ENCODE measurements around the gene BTRC.

The BTRC gene

DNA sequence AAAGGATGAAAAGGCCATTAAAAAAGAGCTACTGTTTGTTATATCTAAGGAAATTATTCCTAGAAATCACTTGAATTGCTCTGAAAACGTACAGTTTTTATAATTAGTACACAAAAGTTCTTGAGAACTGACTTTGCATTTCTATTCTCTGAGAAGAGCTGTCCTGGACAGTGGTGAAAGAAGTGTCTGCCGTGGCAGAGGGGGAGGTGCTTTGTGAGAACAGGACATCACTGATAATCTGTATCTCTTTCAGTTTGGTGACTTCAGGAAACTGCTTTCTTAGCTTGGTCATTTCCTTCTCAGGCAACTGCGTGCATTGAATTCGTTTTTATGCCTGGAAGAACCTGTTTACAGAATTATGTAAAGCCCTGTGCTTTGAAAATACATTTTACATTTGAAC lies 182.0 kb downstream of the BTRC start:
- no peak for DNase-seq (ENCODE audit: low read depth in 2 of 2)

DNA sequence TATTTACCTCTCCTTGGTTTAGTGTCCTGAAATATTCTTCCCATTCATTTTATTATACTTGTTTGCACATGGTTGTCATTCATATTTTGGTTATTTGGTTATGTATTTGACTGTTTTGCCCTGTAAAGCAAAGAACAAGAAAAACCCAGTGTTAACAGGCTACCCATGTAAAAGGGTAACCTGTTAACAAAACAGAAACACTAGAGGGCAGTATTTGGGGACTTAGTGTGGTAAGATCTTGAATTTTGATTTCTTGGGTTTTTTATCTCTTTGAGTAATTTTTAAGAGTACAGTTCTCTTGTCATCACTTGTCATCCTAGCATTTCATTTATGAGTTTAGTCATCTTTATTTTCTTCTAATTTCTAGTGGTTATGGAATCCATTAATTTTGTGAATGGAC lies 182.8 kb downstream of the BTRC start:
- DNase-seq (ENCODE audit: low read depth in 2 of 2): no peak

DNA sequence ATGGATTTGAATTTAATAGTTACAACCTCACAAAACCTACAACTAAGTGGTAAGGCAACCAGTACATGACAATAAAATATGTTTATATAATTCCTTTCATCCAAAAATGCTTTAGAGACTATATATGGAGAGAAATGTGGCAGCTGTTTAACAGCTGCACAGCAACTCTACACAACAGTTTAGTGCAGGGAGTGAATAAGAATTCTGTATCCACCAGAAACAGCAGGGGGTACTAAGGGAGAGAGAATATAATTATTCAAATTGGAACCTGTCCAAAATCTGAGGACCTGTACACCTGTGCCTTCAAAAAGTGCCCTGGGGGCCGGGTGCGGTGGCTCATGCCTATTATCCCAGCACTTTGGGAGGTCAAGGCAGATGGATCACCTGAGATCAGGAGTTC lies 184.5 kb downstream of the BTRC start:
- DNase-seq (ENCODE audit: low read depth in 2 of 2): no peak

DNA sequence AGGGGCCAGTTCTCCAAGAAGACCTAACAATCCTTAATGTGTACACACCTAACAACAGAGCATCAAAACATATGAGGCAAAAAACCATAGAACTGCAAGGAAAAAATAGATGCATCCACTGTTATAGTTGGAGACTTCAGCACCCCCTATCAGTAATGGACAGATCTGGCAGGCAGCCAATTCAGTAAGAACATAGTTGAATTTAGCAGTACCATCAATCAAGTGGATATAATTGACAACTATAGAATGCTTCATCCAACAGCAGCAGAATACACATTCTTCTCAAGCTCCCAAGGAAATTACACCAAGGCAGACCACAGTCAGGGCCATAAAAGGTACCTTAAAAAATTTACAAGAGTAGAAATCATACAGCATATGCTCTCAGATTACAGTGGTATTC lies 191.9 kb downstream of the BTRC start:
- no peak for DNase-seq (ENCODE audit: low read depth in 2 of 2)

DNA sequence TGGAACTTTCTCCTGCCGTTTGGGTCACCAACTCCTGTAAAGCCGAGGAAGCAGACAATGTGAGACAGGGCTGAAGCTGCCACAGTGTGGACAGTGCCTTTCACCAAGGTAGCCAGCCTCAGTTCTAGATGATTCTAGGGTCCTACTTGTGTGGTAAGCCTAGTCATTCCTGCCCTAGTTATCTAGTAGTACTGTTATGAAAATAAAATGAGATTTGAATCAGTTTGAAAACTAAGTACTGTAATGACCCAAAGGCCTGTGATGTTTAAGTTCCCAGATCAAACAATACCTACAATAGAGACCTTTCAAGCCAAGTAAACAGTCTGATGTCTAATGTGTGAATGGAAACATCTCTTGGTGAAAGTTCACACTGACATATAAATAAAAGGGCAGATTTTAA lies 197.0 kb downstream of the BTRC start:
- no peak for DNase-seq (ENCODE audit: low read depth in 2 of 2)

DNA sequence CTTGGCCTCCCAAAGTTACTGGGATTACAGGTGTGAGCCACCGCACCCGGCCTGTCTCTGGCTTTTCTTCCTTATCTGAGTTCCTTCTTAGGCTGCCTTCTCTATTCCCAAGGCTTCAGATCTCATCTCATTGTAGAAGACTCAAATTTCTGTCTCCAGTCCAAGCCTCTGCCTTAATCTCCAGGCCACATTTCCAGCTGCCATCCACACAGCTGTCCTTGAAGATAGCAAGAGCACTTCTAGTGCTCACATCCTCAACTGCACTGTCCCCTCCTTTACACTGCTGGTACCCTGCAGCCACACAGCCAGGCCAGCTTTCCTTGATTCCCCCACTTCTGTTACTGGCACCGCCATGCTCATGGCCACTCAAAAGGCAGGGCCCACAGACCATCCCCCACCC lies 198.5 kb downstream of the BTRC start:
- no peak for DNase-seq (ENCODE audit: low read depth in 2 of 2)

DNA sequence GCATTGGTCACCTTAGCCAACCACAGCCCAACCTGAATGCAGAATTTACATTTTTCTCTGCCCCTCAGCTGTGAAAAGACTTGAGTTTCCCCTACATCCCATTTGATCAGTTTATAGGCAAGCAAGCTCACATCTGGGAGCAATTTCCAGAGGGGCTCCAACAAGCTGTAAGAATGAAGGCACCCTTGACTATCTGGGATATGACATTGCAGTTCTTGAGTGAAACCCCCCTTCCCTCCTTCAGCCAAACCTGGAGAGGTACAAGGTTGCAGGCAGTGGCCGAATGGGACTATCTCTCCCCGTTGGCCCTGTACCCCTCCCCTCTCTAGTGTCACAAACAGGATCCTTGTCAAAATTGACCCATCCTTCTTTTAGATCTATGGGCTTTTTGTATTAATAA lies 203.6 kb downstream of the BTRC start:
- DNase-seq (ENCODE audit: low read depth in 2 of 2): no peak

DNA sequence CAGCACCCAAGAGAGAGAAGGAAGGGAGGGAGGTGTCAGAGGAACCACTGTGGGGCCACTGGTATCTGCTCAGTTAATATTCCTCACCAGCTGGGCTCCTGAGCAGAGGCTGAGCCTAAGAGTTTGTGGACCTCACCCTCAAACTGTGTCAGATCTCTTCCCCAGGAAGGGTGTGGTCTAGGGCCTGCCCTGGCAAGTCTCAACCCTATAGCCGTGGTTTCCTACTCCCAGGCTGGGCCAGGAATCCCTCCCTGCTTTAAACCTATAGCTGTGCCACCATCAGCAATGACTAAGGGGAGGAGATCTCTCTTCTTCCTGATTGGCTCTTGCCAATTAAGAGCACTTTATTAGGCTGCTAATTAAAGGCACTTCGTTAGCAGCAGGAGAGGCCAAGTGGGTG lies 204.2 kb downstream of the BTRC start:
- DNase-seq (ENCODE audit: low read depth in 2 of 2): no peak

DNA sequence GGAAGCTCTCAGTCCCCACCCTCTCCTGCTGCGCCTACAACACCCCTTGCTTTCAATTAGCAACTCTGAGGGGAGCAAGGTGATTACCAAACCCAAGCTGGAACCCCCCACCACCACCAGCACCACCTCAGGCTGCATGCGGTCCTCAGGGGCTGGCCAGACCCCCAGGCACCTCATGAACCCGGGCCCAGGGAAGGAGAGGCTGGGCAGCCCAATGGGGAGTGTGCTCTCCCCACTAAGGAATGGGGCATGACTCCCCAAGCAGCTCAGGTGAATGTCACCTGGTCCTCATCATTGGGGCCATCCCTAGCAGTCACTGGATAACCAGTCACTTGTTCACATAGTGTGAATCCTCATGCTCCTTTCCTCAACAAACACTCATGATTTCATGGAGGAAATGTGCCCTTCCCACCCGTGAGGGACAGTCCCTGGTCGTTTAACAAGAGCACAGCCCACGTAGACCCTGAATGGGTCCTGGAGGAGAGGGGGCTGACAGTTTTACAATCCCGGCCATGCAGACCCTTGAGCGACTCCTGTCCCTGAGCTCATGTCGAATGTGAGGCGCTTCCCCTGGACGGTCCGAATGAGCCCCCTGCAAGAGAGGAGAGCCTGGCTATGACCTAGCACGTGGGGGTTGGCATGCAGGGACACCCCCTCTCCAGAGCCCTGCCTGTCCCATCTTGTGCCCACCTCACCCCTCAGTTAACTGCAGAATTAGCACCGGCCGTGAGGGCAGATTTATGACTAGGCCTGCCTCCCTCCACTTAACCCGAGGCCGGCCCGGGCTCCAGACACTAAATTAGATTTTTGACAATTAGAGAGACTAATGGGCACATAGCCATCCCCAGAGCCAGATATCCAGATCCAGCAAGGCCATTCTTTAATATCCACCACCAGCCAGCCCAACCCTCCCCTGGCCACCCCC lies 205.0 kb downstream of the BTRC start:
- no peak for DNase-seq (ENCODE audit: low read depth in 2 of 2)

DNA sequence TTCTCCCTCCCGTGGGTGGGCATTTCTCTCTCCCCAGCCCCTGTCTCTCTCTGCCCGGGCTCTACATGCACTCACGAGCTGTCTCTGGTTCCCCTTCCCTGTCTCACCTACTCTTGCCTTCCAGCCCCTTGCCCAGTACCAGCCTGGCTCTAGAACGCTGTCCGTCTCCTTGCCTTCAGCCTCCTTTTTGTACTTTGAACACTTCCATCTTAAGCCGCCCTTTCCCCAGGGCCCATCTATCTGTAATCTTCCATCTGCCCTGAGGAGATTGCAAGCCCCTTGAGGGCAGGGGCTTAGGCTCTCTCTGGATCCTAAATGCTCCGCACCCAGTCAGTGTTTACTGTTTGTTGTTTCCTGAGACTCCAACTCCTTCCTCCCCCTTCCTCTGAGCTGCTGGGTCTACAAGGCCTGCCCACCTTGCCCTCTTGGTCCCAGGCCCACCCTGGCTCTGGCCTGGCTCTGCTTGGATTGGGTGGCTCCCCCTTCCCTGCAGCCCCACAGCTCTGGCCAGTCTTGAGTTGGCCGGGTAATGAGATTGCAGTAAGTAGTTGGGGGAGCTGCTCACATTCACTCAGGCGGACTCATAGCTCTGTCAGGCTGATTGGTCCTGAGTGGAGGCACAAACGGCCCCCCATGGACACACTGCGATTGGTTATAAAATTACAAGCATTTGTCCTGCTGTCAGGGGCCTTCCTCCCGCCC lies 205.8 kb downstream of the BTRC start:
- no peak for DNase-seq (ENCODE audit: low read depth in 2 of 2)

DNA sequence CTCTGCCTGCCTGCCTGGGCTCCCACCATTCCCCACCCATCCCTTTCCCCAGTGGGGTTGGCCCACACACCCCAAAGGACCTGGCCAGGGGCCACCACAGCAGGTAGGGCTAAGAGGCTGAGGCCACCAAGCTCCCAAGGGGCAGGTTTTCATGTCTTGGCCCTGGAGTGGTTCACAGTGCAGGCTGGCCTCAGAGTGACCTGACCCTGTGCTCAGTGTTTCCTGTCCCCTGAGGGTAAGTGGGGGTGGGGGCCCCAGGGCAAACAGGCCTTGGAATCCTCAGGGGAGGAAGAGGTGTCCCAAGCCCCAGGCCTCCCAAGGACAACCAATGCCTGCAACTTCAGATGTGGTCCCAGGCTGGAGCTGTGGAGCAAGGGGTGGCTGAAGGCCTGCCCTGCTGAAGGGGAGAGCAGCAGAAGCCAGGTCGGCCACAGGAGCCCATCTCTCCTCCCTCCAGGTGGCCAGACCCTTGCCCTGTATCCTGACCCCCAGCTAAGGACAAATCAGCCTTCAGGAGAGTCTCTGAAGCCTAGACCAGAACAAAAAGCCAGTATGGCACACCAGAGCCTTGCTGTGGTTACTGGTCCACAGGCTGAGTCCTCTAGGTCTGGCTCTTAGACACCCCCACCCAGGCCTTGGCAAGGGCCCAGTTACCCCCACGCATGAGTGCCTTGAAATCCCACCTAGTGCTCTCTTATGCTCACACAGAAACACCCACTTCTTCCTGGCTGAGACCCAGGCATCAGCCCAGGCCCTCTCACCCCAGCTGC lies 206.5 kb downstream of the BTRC start:
- no peak for DNase-seq (ENCODE audit: low read depth in 2 of 2)

DNA sequence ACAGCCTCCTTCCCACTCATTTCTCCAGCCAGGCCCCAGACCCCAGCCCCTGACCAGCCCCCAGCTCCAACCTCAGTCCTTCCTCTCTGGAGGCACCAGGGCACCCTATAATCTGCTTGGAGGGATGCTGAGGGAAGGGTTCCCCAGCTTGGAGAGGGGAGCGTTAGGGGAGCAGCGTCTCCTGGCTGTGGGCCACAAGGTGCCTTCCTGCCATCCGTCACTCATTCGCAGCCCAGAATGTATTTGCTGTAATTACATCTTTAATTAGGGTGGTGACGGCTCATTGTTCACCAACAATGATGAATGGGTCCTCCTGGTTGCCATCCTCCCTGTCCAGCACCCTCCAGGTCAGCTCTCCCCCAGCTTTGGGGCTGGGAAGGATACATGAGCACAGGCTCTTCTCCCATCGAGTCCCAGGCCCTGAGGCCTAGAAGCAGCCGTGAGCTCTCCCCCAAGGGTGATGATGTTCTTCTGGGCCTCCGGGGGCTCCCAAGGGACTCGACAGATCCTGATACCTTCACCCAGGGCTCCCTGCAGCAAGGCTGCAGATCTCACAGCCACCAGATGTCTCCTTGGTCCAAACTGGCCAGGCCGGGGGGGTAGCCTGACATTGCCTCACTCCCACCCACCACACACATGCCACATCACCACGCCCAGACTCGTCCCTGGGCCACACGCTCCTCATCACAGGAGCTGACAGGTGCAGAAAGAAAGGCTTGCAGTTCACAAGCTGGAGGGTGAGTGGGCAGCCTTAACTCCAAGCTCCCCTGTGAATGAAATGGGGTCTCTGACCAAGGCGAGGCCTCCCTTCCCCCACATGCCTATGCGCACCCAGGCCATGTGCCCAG lies 207.3 kb downstream of the BTRC start:
- no peak for DNase-seq (ENCODE audit: low read depth in 2 of 2)

DNA sequence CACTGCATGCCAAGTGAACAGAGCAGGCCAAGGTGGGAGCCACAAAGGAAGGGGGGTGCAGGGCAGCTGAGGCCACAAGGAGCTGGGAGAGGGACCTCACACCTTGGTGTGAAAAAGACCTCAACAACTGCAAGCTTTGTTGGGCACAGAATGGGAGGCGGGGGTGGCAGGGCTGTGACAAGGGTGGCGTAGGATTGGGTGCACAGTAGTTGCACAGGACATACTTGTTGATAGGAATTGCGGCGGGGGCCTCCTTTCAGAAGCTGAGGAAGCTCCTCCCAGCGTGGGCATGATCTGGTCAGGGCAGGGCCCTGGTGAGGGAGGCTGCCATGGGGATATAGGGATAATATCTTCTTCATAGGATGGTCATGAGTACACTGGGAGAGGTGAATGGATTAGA lies 208.3 kb downstream of the BTRC start:
- DNase-seq (ENCODE audit: low read depth in 2 of 2): no peak

DNA sequence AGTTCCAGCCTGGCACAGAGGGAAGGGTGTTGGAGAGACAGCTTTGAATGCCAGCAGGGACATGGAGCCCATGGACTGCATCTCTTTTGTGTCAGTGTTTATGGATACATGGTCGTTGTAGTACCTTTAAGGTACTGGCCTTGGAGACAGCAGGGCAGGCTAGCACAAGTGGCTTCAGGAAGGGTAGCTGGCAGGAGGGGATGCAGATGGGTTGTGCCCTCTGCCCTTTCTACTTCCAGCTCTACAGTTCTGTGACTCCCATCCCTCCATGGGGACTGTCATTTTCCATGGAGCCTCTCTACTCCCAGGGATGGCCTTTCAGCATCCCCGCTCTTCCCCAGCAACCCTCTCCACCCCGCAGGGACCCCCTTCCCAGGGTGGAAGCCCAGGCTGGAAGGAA lies 209.0 kb downstream of the BTRC start:
- no peak for DNase-seq (ENCODE audit: low read depth in 2 of 2)

DNA sequence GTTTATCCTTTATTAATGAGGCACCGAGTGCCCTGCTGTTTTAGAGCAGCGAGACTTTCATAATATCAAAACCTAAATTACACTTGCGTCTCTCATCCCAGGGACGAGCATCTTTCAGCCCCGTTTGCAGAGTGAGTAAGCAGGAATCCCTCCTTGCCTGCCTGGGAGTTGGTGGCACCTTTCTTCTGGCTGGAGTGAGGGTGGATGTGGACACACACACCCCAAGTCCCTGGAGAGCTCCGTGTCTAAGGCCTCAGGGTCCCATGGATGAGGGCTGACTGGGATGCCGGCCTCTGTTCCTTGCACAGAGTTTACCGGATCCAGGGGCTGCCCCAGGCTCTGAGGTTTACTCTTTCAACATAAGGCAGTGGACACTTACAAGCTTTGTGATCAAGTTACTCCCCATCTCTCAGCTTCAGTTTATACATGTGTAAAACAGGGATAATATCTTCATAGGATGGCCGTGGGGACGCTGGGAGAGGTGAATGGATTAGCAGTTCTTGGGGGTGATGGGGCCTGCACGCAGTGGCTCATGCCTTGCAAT lies 209.6 kb downstream of the BTRC start:
- DNase-seq (ENCODE audit: low read depth in 2 of 2): no peak

DNA sequence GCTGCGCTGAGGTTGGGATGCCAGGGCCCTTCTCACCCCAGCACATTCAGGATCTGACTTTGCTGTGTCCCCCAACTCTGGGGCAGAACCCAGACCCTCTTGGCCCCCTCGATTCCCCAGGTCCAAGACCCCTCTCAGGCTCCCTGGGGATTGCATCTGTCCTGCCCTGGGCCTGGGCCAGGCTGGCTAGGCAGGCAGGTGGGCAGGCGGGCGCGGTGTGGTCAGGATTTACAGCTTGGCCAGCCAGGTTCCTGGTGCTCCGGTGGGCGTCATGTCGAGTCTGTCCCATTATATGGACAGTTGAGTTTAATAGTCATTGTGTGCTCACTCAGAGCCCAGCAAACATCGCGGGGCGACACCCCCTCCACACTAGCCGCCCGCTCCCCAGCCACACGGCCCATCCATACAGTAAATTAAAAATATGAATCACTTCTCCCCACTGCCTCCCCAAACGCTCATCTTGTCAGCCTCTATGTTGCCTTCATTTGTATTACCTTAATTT lies 210.6 kb downstream of the BTRC start:
- DNase-seq (ENCODE audit: low read depth in 2 of 2): no peak

DNA sequence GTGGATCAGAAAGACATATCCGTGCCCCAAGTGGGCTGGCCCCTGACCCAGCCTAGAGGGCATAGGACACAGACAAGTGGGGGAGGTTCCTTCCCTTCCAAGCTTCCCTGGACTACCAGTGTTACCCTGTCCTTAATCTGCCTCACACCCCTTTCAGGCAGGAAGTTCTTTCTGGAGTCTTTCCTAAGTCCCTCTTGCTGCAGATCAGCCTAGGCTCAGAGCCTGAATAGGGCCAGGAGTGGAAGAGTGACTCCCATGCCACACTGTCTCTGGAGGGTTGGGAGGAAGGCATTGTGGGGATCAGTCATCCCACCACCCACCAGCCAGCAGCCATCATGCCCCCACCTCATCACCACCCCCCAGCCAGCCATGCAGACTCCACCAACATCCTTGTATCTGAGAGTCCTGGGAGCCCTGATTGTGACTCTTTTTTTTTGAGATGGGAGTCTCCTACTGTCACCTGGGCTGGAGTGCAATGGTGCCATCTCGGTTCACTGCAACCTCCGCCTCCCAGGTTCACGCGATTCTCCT lies 211.5 kb downstream of the BTRC start:
- DNase-seq (ENCODE audit: low read depth in 2 of 2): no peak

DNA sequence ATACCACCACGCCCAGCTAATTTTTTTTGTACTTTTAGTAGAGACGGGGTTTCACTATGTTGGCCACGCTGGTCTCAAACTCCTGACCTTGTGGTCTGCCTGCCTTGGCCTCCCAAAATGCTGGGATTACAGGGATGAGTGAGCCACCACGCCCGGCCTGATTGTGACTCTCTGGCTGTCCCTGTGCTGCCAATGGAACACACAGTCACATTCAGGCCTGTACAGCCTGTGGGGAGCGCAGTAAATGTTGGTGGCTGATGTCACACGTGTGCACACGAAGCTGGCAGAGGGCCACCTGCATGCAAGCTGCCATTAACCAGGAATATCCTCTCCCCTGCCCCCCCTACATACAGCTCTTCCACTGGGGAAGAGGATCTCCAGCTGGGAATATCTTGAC lies 212.0 kb downstream of the BTRC start:
- no peak for DNase-seq (ENCODE audit: low read depth in 2 of 2)

DNA sequence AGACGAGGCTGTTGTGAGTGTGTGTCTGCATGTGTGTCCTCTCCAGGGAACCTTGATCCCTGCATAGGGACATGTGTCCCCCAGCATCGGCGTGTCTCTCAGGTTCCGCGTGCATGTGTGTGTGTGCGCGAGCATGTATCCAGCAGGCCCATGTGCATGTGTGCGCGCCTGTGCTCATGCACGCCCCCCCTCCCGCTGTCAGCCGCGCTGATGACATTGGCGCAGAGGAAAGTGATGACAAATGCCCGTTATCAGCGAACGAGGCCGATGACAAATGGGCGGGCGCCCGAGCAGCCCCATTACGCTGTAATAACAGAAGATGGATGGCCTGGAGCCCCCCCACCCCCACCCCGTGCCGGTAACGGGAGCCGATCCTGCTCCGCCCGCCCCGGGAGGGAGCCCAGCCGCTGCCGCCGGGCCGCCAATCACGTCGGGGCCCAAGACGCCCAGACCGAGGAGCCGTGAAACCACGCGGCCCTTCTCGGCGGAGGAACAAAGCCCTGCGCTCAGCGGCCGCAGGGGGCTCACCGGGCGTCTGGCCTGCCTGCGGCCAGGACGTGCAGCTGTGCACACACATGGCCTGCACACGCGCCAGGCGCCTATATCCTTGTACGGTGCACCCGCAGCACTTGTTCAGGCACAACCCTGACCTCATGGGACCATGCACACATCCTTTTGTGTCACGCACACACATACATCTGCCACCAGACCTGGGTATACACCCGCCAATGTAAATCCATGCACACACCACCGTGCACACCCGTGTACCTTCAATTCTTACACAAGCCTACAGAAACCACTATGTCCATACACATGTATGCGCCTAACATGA lies 212.6 kb downstream of the BTRC start:
- no peak for DNase-seq (ENCODE audit: low read depth in 2 of 2)

All from stimulated activated CD4-positive, alpha-beta T cell treated with anti-CD3 and anti-CD28 coated beads, Interleukin-4, amount 100 ng/mL, for 48 hours (primary cell).